ENCODE results near the gene TMED8. TPM values are rescaled to one million over a fixed set of nuclear protein-coding genes. Genes with fewer than 3 reads are reported as not detected.
A peak's percentile ranks its signal among the peaks of the same experiment; 100 is the strongest.
"Not testable (repeated sequence)": the region's sequence is repeated elsewhere in the genome, so short reads cannot be mapped to it uniquely, and the experiment has no call there.

The TMED8 gene
- polyA plus RNA-seq, 1 experiment: 4.2 TPM

DNA sequence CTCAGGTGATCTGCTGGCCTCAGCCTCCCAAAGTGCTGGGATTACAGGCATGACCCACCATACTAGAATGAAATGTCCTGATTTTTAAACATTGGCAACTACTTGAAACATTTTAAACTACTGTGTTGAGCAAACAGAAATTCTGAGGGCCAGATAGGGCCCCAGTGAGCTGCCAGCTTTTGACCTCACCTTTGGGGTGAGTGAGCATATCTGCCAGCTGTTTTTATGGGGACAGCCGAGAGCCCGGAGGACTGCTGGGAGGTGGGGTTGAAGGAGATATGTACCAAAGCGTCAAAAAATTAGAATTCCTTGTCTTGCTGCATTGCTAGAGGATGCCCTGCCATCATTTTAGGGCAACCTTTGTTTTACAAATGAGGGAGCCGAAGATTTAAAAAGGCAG lies 53.3 kb downstream of the TMED8 start:
- POLR2A ChIA-PET: no interaction called here
- CTCF ChIA-PET: interaction anchor here (0.6 kb wide), 1 partner anchor 14 kb away, joined by 3 read pairs; no protein-coding TSS in a partner anchor
- H3K27me3 ChIP-seq (ENCODE audit: control insufficient read depth, insufficient read depth, low read length): no peaks in the 10 kb centered on the region
- no peaks in the 10 kb centered on the region for H3K36me3 ChIP-seq (ENCODE audit: control insufficient read depth, insufficient read depth, low read length)
- no peak overlapping the region for H3K4me3 ChIP-seq (ENCODE audit: low read depth, low read length)
- TF ChIP-seq, protein P1, sequence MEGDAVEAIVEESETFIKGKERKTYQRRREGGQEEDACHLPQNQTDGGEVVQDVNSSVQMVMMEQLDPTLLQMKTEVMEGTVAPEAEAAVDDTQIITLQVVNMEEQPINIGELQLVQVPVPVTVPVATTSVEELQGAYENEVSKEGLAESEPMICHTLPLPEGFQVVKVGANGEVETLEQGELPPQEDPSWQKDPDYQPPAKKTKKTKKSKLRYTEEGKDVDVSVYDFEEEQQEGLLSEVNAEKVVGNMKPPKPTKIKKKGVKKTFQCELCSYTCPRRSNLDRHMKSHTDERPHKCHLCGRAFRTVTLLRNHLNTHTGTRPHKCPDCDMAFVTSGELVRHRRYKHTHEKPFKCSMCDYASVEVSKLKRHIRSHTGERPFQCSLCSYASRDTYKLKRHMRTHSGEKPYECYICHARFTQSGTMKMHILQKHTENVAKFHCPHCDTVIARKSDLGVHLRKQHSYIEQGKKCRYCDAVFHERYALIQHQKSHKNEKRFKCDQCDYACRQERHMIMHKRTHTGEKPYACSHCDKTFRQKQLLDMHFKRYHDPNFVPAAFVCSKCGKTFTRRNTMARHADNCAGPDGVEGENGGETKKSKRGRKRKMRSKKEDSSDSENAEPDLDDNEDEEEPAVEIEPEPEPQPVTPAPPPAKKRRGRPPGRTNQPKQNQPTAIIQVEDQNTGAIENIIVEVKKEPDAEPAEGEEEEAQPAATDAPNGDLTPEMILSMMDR (IDR thresholded peaks at IDR 0.05; ENCODE audit: insufficient read depth, low read depth, low read length): no peak
- DNase-seq (ENCODE audit: low read depth): no peak

- TF ChIP-seq, protein P1 (IDR thresholded peaks at IDR 0.05; ENCODE audit: insufficient read depth, low read depth, low read length): no peak
- H3K27me3 ChIP-seq (ENCODE audit: control insufficient read depth, insufficient read depth, low read length): no peaks in the 10 kb centered on the region
- DNase-seq (ENCODE audit: low read depth): no peak
- ChIA-PET CTCF (interaction anchor here (12.2 kb wide), 1 partner anchor 21 kb away, joined by 426 read pairs; no protein-coding TSS in a partner anchor), POLR2A (no interaction called here)
- no peaks in the 10 kb centered on the region for H3K36me3 ChIP-seq (ENCODE audit: control insufficient read depth, insufficient read depth, low read length)
- no peak overlapping the region for H3K4me3 ChIP-seq (ENCODE audit: low read depth, low read length)
Measured at GRCh38 chr14:77322951-77323350, 53.9 kb downstream of the TMED8 start.

DNA sequence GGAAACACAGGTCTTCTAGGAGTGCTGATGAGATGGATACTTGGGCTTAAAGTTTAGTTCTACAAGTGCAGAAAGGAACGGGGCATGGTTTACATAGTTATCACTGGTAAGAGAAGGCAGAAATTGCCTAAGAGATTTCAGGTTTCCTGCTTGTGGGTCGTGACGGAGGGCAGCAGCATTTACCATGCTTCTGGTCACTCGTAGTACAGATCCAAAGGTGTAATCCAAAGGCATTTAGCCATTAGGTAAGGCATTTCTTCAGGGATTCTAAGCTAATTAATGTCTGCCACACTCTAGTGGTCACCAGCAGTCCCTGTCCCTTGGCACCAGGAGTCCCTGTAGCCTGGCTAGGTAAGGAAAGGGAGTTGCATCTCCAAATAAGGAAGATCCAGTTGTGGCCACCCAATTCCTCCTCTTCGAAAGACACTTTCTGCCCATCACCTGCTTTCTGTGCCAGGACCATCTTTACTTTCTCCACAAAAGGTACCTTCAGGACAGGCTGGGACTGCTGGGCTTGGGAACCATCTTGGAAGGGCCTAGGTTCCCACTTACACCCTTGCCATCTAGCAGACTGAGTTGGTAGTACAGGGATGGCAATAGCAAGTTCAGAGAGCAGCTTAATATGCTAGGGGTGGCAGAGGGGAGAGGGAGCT lies 54.5 kb downstream of the TMED8 start:
- Histone ChIP-seq H3K36me3 (ENCODE audit: control insufficient read depth, insufficient read depth, low read length) (no peaks in the 10 kb centered on the region), H3K4me3 (ENCODE audit: low read depth, low read length) (peak overlapping the region; percentile 69; the same call in 1 of the 2 replicates), H3K27me3 (ENCODE audit: control insufficient read depth, insufficient read depth, low read length) (no peaks in the 10 kb centered on the region)
- CTCF ChIA-PET: interaction anchor here (0.9 to 12.2 kb wide), 2 partner anchors 9 to 21 kb away, joined by 3 to 426 read pairs; no protein-coding TSS in a partner anchor
- POLR2A ChIA-PET: no interaction called here
- TF ChIP-seq, protein P1 (IDR thresholded peaks at IDR 0.05; ENCODE audit: insufficient read depth, low read depth, low read length): no peak
- no peak for DNase-seq (ENCODE audit: low read depth)

GRCh38 chr14:77320238-77320935 lies 56.5 kb downstream of the TMED8 start, which contains the start of gene POMT2:
TSS of gene POMT2 (minus strand) at chr14:77320883. CDS start at chr14:77320681, 202 bp downstream.
- no peaks in the 10 kb centered on the region for H3K36me3 ChIP-seq (ENCODE audit: control insufficient read depth, insufficient read depth, low read length)
- DNase-seq (ENCODE audit: low read depth): no peak
- TF ChIP-seq, protein P1 (IDR thresholded peaks at IDR 0.05; ENCODE audit: insufficient read depth, low read depth, low read length): peak; percentile 4; the same call in 1 of the 2 replicates
- no peaks in the 10 kb centered on the region for H3K27me3 ChIP-seq (ENCODE audit: control insufficient read depth, insufficient read depth, low read length)
- peak within 1 kb of the TSS; percentile 69 for H3K4me3 ChIP-seq (ENCODE audit: low read depth, low read length)
- POLR2A ChIA-PET: interaction anchor here (0.6 to 0.7 kb wide), 2 partner anchors 13 to 294 kb away, joined by 3 to 4 read pairs; no protein-coding TSS in a partner anchor
- CTCF ChIA-PET: interaction anchor here (0.7 to 12.2 kb wide), 6 partner anchors 11 to 202 kb away, joined by 3 to 426 read pairs (median 4); no protein-coding TSS in a partner anchor

DNA sequence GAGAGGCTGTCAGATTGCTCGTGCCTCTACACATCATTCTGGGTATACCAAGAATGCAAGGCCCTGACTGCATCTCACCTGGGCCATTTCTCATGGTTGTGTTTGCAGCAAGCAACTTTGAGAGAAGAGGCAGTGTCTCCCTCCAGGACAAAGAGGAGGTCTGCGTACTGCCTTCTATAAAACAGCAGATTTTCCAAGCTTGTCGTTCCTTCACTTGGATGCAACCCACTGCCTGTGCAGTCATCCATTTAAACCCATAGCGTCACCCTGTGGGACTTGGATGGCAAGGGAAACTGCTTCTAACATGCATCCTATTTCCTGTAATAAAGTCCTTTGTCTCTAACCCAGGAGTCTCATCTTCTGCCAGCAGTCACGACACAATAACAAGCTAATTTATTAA lies 57.5 kb downstream of the TMED8 start:
- Histone ChIP-seq H3K27me3 (ENCODE audit: control insufficient read depth, insufficient read depth, low read length) (no peaks in the 10 kb centered on the region), H3K36me3 (ENCODE audit: control insufficient read depth, insufficient read depth, low read length) (no peaks in the 10 kb centered on the region), H3K4me3 (ENCODE audit: low read depth, low read length) (no peak overlapping the region)
- POLR2A ChIA-PET: no interaction called here
- TF ChIP-seq, protein P1 (IDR thresholded peaks at IDR 0.05; ENCODE audit: insufficient read depth, low read depth, low read length): no peak
- CTCF ChIA-PET: interaction anchor here (12.2 kb wide), 1 partner anchor 18 kb away, joined by 426 read pairs; no protein-coding TSS in a partner anchor
- no peak for DNase-seq (ENCODE audit: low read depth)

DNA sequence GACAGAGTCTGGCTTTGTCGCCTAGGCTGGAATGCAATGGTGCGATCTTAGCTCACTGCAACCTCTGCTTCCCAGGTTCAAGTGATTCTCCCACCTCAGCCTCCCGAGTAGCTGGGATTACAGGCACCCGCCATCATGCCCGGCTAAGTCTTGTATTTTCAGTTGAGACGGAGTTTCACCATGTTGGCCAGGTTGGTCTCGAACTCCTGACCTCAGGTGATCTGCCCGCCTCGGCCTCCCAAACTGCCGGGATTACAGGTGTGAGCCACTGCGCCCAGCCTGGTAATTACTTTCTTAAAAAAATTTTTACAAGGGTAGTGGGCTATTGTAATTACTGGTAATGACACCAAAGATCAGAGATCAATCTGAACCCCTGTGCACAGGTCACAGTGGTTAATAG lies 58.1 kb downstream of the TMED8 start:
- H3K4me3 ChIP-seq (ENCODE audit: low read depth, low read length); H3K36me3 ChIP-seq (ENCODE audit: control insufficient read depth, insufficient read depth, low read length); POLR2A ChIA-PET; DNase-seq (ENCODE audit: low read depth); H3K27me3 ChIP-seq (ENCODE audit: control insufficient read depth, insufficient read depth, low read length): not testable (repeated sequence)
- CTCF ChIA-PET: interaction anchor here (12.2 kb wide), 1 partner anchor 17 kb away, joined by 426 read pairs; no protein-coding TSS in a partner anchor
